Activated effector memory CD4-positive, alpha-beta T cell treated with anti-CD3 and anti-CD28 coated beads, Interleukin-2, amount 50 U/mL, for 16 hours (primary cell): ENCODE measurements around the gene ANKRD11.

Experiments
- DNase-seq: peaks from one replicate; pipeline ENCODE4 v3.0.0-alpha.2; 2020

The ANKRD11 gene

GRCh38 chr16:89378947-89379771 is 111.2 kb downstream of the ANKRD11 start:
- DNase-seq, result no peak

GRCh38 chr16:89377453-89377848 is 112.9 kb downstream of the ANKRD11 start:
- DNase-seq, result no peak

- DNase-seq, result no peak
Measured at GRCh38 chr16:89376812-89377452, 113.4 kb downstream of the ANKRD11 start.

GRCh38 chr16:89375686-89376085 is 114.7 kb downstream of the ANKRD11 start:
- no peak for DNase-seq

- DNase-seq, result no peak
Measured at GRCh38 chr16:89375021-89375420, 115.3 kb downstream of the ANKRD11 start.

GRCh38 chr16:89374393-89374960 is 115.9 kb downstream of the ANKRD11 start:
- DNase-seq, result no peak

GRCh38 chr16:89373355-89374110 is 116.8 kb downstream of the ANKRD11 start:
- DNase-seq, result no peak

GRCh38 chr16:89371968-89372634 is 118.3 kb downstream of the ANKRD11 start:
- DNase-seq, result no peak

GRCh38 chr16:89371386-89371785 is 119.0 kb downstream of the ANKRD11 start:
- no peak for DNase-seq

- DNase-seq, result no peak
Measured at GRCh38 chr16:89370601-89371000, 119.8 kb downstream of the ANKRD11 start.

GRCh38 chr16:89370081-89370511 is 120.3 kb downstream of the ANKRD11 start:
- DNase-seq, result no peak

- DNase-seq, result no peak
Measured at GRCh38 chr16:89369266-89369895, 121.0 kb downstream of the ANKRD11 start.

GRCh38 chr16:89368604-89369249 is 121.6 kb downstream of the ANKRD11 start:
- no peak for DNase-seq

- DNase-seq, result no peak
Measured at GRCh38 chr16:89367538-89367915, 122.8 kb downstream of the ANKRD11 start.

GRCh38 chr16:89366561-89367537 is 123.5 kb downstream of the ANKRD11 start:
- DNase-seq, result no peak

- DNase-seq, result no peak
Measured at GRCh38 chr16:89365996-89366395, 124.4 kb downstream of the ANKRD11 start.

- DNase-seq, result no peak
Measured at GRCh38 chr16:89365044-89365467, 125.3 kb downstream of the ANKRD11 start.

- no peak for DNase-seq
Measured at GRCh38 chr16:89364606-89365005, 125.8 kb downstream of the ANKRD11 start.

GRCh38 chr16:89363621-89364393 is 126.6 kb downstream of the ANKRD11 start:
- DNase-seq, result peak; percentile 81
